ENCODE measurements around the gene LDLRAD4. TPM values are rescaled to one million over a fixed set of nuclear protein-coding genes. Genes with fewer than 3 reads are reported as not detected.
A peak's percentile ranks its signal among the peaks of the same experiment; 100 is the strongest.

LDLRAD4 gene
- total RNA-seq, 2 experiments from 2014 or later: 37.3 to 38.5 TPM

GRCh38 chr18:13447621-13448334 is 229.2 kb downstream of the LDLRAD4 start:
- ChIA-PET CTCF (no interaction called here), POLR2A (interaction anchor here (1.1 to 1.2 kb wide), 3 partner anchors 9 to 21 kb away, joined by 3 to 4 read pairs (median 4); no protein-coding TSS in a partner anchor)
- no peaks in the 10 kb centered on the region for H3K36me3 Mint-ChIP-seq (ENCODE audit: low read depth)
- no peak overlapping the region for H3K27ac Mint-ChIP-seq
- DNase-seq (no peak), ATAC-seq (no peak)
- H3K4me3 Mint-ChIP-seq: no peak overlapping the region
- H3K27me3 Mint-ChIP-seq: no peaks in the 10 kb centered on the region
- no peak for TF ChIP-seq CTCF (IDR thresholded peaks at IDR 0.05)
- no peaks in the 10 kb centered on the region for H3K9me3 Mint-ChIP-seq
- H3K4me1 Mint-ChIP-seq (ENCODE audit: low read depth): peaks cover 25% of the 10 kb centered on the region
- intact Hi-C loops (cut with micrococcal nuclease): no loop called here

- intact Hi-C loops (cut with micrococcal nuclease): no loop called here
- Mint-ChIP-seq H3K27ac (no peak overlapping the region), H3K4me3 (no peak overlapping the region), H3K9me3 (no peaks in the 10 kb centered on the region), H3K36me3 (ENCODE audit: low read depth) (no peaks in the 10 kb centered on the region), H3K27me3 (no peaks in the 10 kb centered on the region), H3K4me1 (ENCODE audit: low read depth) (peaks cover 22% of the 10 kb centered on the region)
- no peak for ATAC-seq
- no peak for TF ChIP-seq CTCF (IDR thresholded peaks at IDR 0.05)
- no peak for DNase-seq
- ChIA-PET POLR2A (interaction anchor here (1.1 to 1.2 kb wide), 3 partner anchors 9 to 22 kb away, joined by 3 to 4 read pairs (median 4); no protein-coding TSS in a partner anchor), CTCF (no interaction called here)
Observed at GRCh38 chr18:13448335-13448795, 229.8 kb downstream of the LDLRAD4 start.

- intact Hi-C loops (cut with micrococcal nuclease): loop anchor here (10.0 kb wide), 1 partner anchor 165 kb away; no protein-coding TSS in a partner anchor
- Mint-ChIP-seq H3K36me3 (ENCODE audit: low read depth) (no peaks in the 10 kb centered on the region), H3K4me3 (no peak overlapping the region), H3K4me1 (ENCODE audit: low read depth) (peaks cover 20% of the 10 kb centered on the region), H3K9me3 (no peaks in the 10 kb centered on the region), H3K27ac (no peak overlapping the region), H3K27me3 (no peaks in the 10 kb centered on the region)
- ATAC-seq: no peak
- CTCF ChIA-PET: no interaction called here
- no peak for DNase-seq
- TF ChIP-seq CTCF (IDR thresholded peaks at IDR 0.05): no peak
- POLR2A ChIA-PET: interaction anchor here (2.3 kb wide), 1 partner anchor 11 kb away, joined by 9 read pairs; no protein-coding TSS in a partner anchor
Observed at GRCh38 chr18:13449651-13450050, 231.1 kb downstream of the LDLRAD4 start.

- POLR2A ChIA-PET: interaction anchor here (1.4 to 2.3 kb wide), 2 partner anchors 12 to 13 kb away, joined by 4 to 9 read pairs; no protein-coding TSS in a partner anchor
- no peaks in the 10 kb centered on the region for H3K27me3 Mint-ChIP-seq
- CTCF ChIA-PET: no interaction called here
- DNase-seq: no peak
- H3K9me3 Mint-ChIP-seq: no peaks in the 10 kb centered on the region
- no peaks in the 10 kb centered on the region for H3K36me3 Mint-ChIP-seq (ENCODE audit: low read depth)
- intact Hi-C loops (cut with micrococcal nuclease): loop anchor here (10.0 kb wide), 1 partner anchor 164 kb away; no protein-coding TSS in a partner anchor
- H3K4me3 Mint-ChIP-seq: no peak overlapping the region
- peak; percentile 18 for ATAC-seq
- H3K4me1 Mint-ChIP-seq (ENCODE audit: low read depth): peaks cover 25% of the 10 kb centered on the region
- no peak for TF ChIP-seq CTCF (IDR thresholded peaks at IDR 0.05)
- H3K27ac Mint-ChIP-seq: peak overlapping the region; percentile 18
Observed at GRCh38 chr18:13450289-13451212, 232.0 kb downstream of the LDLRAD4 start.
